Activated CD8-positive, alpha-beta memory T cell treated with anti-CD3 and anti-CD28 coated beads for 48 hours (primary cell): Measurements from ENCODE around the gene ZXDC.

ENCODE experiments used
- DNase-seq, 3 experiments: peaks; one replicate each; pipeline ENCODE4 v3.0.0-alpha.2; 2020; ENCODE audit warnings: low read depth in 2 of 3, low spot score in 2 of 3

ZXDC gene

DNA sequence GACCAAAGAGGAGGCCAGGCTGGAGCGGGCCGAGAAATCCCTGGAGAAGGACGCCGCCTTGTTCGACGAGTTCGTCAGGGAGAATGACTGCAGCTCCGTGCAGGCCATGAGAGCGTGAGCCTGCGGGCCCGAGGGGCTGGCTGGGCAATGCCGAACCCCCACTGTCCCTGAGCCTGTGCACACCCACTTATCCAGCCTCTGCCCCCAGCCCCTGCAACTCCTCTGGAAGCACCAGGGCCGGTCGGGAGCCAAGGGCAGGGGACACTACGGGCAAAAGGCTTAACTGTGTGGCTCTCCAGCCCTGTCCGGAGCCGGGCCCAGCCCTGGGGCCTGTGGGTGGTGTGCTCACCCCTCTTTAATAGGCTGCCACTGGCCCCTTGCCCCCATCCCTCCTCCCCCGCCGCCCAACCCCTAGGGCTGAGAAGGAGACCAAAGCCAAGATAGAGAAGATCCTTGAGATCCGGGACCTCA lies 57.0 kb downstream of the ZXDC start:
- DNase-seq, result no peak

DNA sequence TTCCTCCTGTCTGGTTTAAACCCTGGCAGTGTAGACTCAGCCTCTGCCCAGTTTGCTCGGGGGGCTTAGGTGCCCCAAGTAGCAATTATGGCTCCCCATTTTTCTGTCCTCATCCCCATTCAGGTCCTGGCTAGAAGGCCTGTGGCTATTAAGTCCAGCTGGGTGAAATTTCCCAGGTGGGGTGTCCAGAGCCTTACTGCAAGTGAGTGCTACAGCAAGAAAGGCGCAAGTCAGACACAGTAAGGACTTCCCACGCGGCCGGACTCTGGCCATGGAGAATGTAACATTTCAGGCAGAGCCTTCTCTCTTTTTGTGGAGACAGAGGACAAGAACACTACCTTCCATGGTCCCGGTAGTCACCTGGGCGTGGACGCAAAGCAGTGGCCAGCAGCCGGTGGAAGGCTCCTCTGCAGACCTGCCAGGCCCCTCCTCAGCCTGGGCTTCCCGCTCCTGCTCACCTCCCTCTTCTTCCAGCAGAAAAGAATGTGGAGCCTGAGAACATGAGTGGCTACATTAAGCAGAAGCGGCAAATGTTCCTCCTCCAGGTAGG lies 57.6 kb downstream of the ZXDC start:
- DNase-seq, result no peak

DNA sequence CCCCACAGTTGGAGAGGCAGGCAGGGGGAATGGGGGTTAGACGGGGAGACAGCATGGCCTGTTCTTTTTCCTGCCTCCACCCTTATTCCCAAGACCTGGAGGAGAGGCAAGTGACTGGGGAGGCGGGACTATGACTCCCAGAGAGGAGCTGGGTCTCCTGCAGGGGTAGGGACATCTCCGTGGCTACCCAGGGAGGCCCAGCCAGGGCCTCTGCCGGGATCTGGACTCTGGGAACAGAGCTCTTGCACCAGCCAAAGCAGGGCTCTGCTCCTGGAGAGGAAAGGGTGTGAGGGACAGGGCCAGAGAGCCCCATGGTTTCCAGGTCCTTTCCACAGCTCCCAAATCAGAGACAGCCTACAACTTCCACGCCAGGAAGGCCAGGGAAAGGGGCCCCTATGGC lies 58.2 kb downstream of the ZXDC start:
- no peak for DNase-seq

DNA sequence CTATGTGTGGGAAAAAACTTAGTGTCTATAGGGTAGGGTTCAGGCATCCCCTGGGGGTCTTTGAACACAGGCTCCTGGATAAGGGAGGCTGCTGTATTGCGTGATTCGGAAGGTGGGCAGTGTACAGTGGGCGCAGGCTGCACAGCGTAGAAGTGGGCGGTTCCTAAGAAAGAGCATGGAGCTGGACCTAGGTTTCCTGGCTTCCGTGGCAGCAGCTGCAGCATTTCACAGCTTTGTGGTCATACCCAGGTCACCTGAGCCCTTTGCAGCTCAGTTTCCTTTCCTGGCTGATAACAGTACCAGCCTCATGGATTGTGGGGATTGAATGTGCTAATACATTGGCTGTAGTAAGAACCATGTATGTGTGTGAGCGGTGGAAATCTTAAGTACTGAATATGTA lies 58.7 kb downstream of the ZXDC start:
- DNase-seq, result no peak

GRCh38 chr3:126415661-126416591 lies 59.8 kb downstream of the ZXDC start:
- no peak for DNase-seq

GRCh38 chr3:126414961-126415660 lies 60.6 kb downstream of the ZXDC start:
- DNase-seq, result no peak

- DNase-seq, result no peak
Observed at GRCh38 chr3:126414406-126414805, 61.3 kb downstream of the ZXDC start.

DNA sequence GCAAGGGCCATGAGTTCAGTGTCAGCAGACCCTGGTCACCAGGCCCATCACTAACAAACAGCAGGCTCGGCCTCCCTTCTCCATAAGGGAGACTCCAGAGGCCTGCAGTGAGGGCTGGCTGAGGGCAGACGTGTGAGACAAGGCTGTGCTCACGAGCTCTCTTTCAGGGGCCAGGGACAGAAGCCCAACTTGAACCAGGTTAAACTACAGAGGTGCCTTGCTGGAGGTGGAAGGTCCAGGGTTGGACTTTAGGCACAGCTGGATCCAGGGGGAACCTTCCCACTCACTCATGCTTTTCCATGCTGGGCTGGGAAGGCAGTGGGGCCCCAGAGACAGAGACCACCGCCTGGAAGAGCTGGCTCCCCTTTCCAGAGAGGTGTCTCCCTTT lies 62.0 kb downstream of the ZXDC start:
- DNase-seq, result no peak

- no peak for DNase-seq
Observed at GRCh38 chr3:126412841-126413692, 62.6 kb downstream of the ZXDC start.

- DNase-seq, result no peak
Observed at GRCh38 chr3:126408099-126408498, 67.6 kb downstream of the ZXDC start.

GRCh38 chr3:126407412-126408044 lies 68.2 kb downstream of the ZXDC start:
- DNase-seq, result no peak

DNA sequence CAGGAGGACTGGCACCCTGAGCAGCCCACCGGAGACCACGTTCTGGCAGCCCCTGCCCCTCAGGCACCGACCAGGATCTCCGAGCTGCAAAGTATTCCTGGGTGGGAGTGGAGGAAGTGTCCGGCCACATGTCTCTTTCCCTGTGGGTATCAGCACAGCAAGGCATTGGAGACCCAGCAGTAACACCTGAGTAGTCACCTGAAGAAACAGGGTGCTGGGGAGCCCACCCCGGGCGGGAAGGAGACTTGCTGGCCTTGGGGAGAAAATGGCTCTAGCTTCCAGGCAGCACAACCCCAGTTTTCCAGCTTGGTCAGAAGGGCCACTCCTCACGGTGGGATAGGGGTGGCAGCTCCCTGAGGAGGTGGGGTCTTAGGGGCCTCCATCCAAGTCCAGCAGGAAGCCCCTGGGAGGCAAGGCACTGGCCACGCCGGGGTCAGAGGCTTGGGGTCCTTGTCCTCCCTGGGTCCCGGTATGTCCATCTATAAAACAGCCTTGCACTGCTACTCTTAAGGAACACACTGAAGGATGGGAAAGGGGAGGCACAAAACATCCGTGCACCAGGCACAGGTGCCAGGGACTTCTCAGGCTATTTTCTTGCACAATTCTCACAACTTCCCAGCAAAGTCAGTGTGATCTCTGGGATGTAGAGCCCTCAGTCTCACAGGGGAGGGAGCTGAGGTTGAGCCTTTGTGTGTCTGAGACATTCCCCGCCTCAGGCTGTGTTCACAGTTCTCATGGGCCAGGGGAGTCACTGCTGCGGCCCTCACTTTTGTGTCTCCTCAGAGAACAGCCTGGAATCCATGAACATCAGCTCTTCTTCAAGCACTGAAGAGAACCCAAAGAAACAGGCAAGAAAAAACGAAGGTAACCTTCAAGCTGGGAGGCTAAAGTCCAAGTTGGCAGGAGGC lies 69.0 kb downstream of the ZXDC start:
- DNase-seq, result no peak

DNA sequence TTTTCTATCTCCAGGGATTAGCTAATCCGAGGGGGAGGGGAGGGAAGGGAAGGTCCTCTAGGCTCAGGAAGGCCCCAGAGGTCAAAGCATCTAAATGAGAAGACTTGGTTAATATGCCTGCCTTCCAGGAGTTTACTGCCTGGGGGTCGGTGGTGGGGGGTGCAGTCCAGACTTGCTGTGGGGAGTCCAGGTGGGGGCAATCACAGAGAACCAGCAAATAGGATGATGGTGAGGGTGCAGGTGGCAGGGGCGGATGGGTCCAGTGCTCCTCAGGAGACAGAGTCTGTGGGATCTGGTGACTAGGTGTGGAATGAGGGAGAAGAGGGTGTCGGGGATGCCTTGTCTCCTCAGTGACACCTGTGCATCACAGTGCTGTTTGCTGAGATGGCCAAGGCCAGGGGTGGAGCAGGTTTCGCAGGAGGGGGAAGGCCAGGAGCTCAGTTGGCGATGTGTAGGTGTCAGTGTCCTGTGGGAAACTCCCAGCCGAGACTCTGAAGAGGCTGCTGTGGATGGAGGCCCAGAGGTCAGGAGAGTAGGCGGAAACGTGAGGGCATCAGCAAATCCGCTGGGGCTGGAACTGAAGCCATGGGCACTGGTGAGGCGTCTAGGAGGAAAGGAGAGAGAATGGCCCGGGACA lies 72.9 kb downstream of the ZXDC start:
- DNase-seq, result no peak

DNA sequence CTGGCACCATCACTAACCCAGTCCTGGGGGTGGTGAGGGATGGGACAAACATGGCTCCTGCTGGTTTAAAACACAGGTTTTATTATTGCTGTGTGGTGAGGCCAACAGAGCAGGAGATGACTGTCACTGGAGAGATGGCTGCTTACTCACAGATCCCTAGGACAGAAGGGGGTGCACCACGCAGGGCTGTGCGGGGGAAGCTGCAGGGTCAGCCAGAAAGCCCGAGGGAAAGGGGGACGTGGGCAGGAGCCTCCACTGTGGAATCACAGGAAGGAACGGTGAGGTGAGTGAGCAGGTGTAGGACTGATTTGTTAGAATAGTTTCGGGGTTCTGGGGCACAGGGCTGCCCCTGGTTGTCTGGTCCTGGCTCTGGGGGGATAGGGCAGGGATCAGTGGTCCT lies 73.5 kb downstream of the ZXDC start:
- DNase-seq, result no peak

GRCh38 chr3:126401611-126402160 lies 74.0 kb downstream of the ZXDC start:
- no peak for DNase-seq

- DNase-seq, result no peak
Observed at GRCh38 chr3:126399756-126400155, 75.9 kb downstream of the ZXDC start.

DNA sequence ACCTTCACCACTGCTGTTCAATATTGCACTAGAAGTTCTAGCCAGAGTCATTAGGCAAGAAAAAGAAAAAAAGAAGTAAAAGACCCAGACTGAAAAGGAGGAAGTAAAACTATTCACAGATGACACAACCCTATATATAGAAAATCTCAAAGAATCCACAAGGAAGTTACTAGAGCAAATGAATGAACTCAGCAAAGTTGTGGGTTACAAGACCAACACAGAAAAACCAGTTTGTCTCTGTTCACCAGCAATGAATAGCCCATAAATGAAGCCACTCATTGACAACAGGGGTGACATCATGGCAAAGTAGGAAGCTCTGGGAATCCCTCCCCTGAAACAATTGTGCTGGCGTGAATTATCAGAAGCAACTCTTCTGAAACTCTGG lies 76.3 kb downstream of the ZXDC start:
- DNase-seq, result no peak

GRCh38 chr3:126398423-126399350 lies 77.0 kb downstream of the ZXDC start:
- DNase-seq, result no peak
